Measurements from ENCODE around the gene ALPG. TPM values are rescaled to one million over a fixed set of nuclear protein-coding genes. Genes with fewer than 3 reads are reported as not detected.

Gene ALPG
- total and polyA plus RNA-seq, 10 of the 15 experiments (the other 5 are each of a cell fraction or from before 2014, with no cell fraction given), result not detected

- Histone ChIP-seq H2AFZ (ENCODE audit: control insufficient read depth, low read depth, low read length) (no peak overlapping the region), H3K9me3 (replicated peaks; ENCODE audit: control insufficient read depth, insufficient read depth, low read length) (no peaks in the 10 kb centered on the region), H3K4me1 (ENCODE audit: control insufficient read depth, insufficient read depth, low read length) (no peaks in the 10 kb centered on the region), H3K79me2 (ENCODE audit: control insufficient read depth, insufficient read depth, low read length) (no peaks in the 10 kb centered on the region), H3K4me3 (no peak overlapping the region), H3K27ac (ENCODE audit: control insufficient read depth, insufficient read depth) (no peak overlapping the region), H4K20me1 (ENCODE audit: control insufficient read depth, insufficient read depth) (no peaks in the 10 kb centered on the region), H3K27me3 (replicated peaks in 1 of 2; ENCODE audit: control insufficient read depth in 2 of 2, insufficient read depth in 2 of 2, low read length in 1 of 2) (no peaks in the 10 kb centered on the region; a peak in 2 of 4 replicates), H3K36me3 (ENCODE audit: control insufficient read depth in 2 of 2, insufficient read depth in 2 of 2, low read length in 1 of 2) (no peaks in the 10 kb centered on the region), H3K9ac (ENCODE audit: control insufficient read depth, insufficient read depth, low read length) (no peak overlapping the region), H3K4me2 (ENCODE audit: control insufficient read depth, insufficient read depth) (no peak overlapping the region)
- no peak for FAIRE-seq
- TF ChIP-seq HDAC2 (IDR thresholded peaks at IDR 0.05), result no peak
- no peak for TF ChIP-seq STAT3 (IDR thresholded peaks at IDR 0.05; ENCODE audit: low read depth, low read length)
- TF ChIP-seq, protein P1, sequence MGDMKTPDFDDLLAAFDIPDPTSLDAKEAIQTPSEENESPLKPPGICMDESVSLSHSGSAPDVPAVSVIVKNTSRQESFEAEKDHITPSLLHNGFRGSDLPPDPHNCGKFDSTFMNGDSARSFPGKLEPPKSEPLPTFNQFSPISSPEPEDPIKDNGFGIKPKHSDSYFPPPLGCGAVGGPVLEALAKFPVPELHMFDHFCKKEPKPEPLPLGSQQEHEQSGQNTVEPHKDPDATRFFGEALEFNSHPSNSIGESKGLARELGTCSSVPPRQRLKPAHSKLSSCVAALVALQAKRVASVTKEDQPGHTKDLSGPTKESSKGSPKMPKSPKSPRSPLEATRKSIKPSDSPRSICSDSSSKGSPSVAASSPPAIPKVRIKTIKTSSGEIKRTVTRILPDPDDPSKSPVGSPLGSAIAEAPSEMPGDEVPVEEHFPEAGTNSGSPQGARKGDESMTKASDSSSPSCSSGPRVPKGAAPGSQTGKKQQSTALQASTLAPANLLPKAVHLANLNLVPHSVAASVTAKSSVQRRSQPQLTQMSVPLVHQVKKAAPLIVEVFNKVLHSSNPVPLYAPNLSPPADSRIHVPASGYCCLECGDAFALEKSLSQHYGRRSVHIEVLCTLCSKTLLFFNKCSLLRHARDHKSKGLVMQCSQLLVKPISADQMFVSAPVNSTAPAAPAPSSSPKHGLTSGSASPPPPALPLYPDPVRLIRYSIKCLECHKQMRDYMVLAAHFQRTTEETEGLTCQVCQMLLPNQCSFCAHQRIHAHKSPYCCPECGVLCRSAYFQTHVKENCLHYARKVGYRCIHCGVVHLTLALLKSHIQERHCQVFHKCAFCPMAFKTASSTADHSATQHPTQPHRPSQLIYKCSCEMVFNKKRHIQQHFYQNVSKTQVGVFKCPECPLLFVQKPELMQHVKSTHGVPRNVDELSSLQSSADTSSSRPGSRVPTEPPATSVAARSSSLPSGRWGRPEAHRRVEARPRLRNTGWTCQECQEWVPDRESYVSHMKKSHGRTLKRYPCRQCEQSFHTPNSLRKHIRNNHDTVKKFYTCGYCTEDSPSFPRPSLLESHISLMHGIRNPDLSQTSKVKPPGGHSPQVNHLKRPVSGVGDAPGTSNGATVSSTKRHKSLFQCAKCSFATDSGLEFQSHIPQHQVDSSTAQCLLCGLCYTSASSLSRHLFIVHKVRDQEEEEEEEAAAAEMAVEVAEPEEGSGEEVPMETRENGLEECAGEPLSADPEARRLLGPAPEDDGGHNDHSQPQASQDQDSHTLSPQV (IDR thresholded peaks at IDR 0.05), result no peak
- TF ChIP-seq STAT1 (conservative IDR thresholded peaks at IDR 0.05), result no peak
- no peak for TF ChIP-seq FOXK2 (IDR thresholded peaks at IDR 0.05)
- no peak for TF ChIP-seq EED (IDR thresholded peaks at IDR 0.05; ENCODE audit: low read depth)
- no peak for TF ChIP-seq CREB1 (IDR thresholded peaks at IDR 0.05; ENCODE audit: low read depth)
- SMC1A ChIA-PET (ENCODE audit: uncharacterized antibody, unreplicated experiment), result no interaction called here
- 56% methylated on average over 11 of the region's 12 CpGs for WGBS (ENCODE audit: insufficient coverage, insufficient replicate concordance, low lambda C conversion rate, missing lambda C conversion rate)
- in situ Hi-C loops (cut with MboI), result loop anchor here (5.0 kb wide), 2 partner anchors 52 to 527 kb away; no protein-coding TSS in a partner anchor
- intact Hi-C loops (cut with micrococcal nuclease; ENCODE audit: unreplicated experiment), result no loop called here
- CTCF ChIA-PET, result interaction anchor here (2.1 kb wide), 1 partner anchor 12 kb away, joined by 4 read pairs; no protein-coding TSS in a partner anchor
- RAD21 ChIA-PET (ENCODE audit: unreplicated experiment), result no interaction called here
- ATAC-seq, result no peak
- POLR2A ChIA-PET, result no interaction called here
- no TSS peak for BruUV-seq (replicated peaks)
- no peak for DNase-seq (ENCODE audit: low read depth, low spot score)
These were observed 28.1 kb downstream of the ALPG start for GRCh38 chr2:232434563-232435374.

Measured in GM12878 (cell line).